Measurements from ENCODE around the gene TRMT61A. TPM values are rescaled to one million over a fixed set of nuclear protein-coding genes. Genes with fewer than 3 reads are reported as not detected.

Gene TRMT61A
- polyA plus RNA-seq (ENCODE audit: insufficient read length in 4 of 4), result 10 to 100 TPM in 1 of 4 donors, 1 to 10 TPM in 3; 6.6 to 10.3 (median 6.7) TPM

DNA sequence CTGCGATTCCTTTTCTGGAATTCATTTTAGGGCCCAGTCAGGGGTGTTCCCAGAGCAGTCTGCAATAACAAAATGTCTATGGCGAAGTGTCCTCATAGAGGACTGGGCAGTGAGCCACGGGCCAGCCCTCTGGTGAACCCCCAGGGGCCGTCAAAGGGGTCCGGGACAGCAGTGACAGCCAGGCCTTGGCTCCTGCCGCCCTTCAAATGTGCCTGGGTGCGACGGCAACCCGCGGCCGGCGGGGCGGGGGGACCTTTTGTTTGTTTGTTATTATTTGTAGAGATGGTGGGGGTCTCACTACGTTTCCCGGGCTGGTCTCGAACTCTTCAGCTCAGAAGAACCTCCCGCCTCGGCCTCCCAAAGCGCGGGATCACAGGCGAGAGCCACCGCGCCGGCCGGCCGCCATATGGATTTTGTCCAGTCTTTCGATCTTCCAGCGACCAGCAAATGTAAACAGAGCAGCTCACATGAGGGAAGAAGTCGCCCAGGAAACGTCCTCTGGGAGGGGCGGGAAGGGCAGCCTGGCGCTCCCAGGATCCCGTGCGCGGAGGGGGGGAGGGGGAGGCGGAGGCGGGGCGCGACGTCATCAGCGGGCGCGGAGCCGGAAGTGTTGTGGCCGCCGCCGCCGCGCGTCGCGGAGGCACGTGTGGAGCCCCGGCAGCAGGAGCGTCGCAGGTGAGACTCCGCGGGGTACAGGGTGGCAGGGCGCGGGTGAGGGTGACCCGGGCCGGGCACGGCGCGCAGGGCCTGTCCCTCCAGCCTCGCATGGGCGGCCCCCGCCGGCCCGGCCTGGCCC is at the start of gene TRMT61A:
TRMT61A (plus strand) TSS at position 610 of the 796 bp plus-strand sequence. CDS start 783 bp downstream, outside the sequence.
- DNase-seq (ENCODE audit: low read depth in 4 of 4, low spot score in 3 of 4), result peak in 3 of 4 donors; percentile 71 to 81 (median 80)

- DNase-seq (ENCODE audit: low read depth in 4 of 4, low spot score in 3 of 4), result no peak
These were observed 48.4 kb upstream of the TRMT61A start for GRCh38 chr14:103480595-103480994.

DNA sequence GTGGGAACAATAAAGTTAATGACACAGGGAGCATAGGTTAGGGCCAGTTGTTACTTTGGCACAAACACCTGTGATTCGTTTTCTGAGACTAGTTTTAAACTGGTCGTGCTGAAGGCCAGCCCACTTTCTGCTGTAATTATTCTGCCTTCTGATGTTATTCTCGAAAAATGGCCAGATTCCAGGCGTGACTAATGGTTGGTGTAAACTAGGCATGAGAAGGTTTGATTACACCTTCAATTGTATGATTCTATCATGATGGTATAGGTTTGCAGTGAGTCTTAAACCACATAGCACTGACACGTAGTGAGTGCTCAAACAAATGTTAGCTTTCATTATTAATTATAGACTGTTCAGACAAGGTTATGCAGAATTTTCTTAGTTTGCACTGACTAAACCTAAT is 45.4 kb upstream of the TRMT61A start:
- no peak for DNase-seq (ENCODE audit: low read depth in 4 of 4, low spot score in 3 of 4)

DNA sequence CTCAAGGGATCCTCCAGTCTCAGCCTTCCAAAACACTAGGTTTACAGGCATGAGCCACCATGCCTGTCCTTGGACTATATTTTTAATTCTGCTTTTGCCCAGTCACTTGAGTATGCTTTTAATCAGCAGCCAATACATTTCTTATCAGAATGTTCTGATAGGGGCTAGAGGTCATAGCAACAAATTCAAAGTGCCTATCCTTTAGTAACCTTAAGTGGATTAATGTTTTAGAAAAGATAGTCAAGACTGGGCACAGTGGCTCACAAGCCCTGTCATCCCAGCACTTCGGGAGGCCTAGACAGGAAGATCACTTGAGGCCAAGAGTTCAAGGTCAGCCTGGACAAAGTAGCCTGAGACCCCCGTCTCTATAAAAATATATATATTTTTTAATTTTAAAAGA is 43.5 kb upstream of the TRMT61A start:
- no peak for DNase-seq (ENCODE audit: low read depth in 4 of 4, low spot score in 3 of 4)

DNA sequence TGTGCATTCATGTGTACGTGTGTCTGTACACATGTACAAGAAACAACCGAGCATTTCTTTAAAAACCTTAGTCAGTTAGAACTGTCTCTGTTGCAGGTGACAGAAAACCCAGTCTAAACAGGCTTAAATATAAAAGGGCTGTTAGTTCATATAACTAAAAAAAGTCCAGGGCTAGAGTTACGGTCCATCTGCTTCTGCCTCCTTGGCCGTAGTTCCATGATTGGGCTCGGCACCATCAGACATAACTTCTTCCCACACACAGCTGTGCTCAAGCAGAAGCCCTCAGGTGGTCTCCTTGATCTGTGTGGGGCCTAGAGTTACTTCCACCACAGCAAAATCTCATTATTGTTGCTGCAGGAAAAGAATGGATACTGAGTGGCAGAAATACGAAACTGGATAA is 40.9 kb upstream of the TRMT61A start:
- no peak for DNase-seq (ENCODE audit: low read depth in 4 of 4, low spot score in 3 of 4)

DNA sequence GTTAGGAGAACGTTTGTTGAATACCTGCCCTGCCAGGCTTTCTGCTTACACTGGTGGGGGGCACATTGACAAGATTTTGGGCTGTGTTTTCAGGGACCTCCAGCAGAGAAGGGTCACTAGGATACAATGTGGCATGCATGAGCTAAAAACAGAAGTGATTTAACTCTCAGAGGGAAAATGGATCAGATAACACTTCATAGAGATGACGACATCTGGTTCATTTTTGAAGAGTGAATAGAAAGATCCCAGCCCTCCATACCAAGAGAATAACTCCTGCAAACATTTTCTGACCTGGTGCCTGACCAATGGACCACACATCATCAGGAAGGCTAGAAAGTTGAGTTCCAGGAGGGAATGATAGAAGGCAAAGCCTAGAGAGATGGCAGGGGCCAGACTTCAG is 40.0 kb upstream of the TRMT61A start:
- no peak for DNase-seq (ENCODE audit: low read depth in 4 of 4, low spot score in 3 of 4)

DNA sequence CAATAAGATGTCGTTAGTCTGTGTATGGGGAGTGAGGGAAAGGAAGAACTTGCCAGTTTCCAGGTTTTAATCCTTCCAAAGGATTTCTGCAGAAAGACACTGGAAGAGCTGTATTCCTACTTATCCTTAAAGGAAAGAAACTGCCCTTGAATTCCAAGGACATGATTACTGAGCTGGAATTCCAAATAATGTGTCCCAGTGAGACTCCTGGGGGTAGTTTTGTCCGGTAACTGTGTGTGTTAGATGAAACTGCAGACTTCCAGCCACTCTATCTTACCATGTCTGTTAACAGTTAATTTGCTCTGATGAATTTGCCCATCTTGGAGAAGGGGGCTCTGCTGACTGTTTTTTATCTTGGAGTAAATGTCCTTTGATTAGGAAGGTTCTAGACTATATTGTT is 39.4 kb upstream of the TRMT61A start:
- no peak for DNase-seq (ENCODE audit: low read depth in 4 of 4, low spot score in 3 of 4)

DNA sequence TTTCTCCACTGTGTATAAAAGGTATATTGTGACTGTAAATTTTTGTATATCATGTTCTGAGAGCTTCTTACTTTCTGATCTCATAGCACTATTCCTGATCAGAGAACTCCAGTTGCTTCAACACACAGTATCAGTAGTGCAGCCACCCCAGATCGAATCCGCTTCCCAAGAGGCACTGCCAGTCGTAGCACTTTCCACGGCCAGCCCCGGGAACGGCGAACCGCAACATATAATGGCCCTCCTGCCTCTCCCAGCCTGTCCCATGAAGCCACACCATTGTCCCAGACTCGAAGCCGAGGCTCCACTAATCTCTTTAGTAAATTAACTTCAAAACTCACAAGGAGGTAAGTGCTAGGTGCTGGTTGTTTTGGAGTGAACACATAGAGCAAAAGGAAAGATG is 37.3 kb upstream of the TRMT61A start:
- DNase-seq (ENCODE audit: low read depth in 4 of 4, low spot score in 3 of 4), result no peak

DNA sequence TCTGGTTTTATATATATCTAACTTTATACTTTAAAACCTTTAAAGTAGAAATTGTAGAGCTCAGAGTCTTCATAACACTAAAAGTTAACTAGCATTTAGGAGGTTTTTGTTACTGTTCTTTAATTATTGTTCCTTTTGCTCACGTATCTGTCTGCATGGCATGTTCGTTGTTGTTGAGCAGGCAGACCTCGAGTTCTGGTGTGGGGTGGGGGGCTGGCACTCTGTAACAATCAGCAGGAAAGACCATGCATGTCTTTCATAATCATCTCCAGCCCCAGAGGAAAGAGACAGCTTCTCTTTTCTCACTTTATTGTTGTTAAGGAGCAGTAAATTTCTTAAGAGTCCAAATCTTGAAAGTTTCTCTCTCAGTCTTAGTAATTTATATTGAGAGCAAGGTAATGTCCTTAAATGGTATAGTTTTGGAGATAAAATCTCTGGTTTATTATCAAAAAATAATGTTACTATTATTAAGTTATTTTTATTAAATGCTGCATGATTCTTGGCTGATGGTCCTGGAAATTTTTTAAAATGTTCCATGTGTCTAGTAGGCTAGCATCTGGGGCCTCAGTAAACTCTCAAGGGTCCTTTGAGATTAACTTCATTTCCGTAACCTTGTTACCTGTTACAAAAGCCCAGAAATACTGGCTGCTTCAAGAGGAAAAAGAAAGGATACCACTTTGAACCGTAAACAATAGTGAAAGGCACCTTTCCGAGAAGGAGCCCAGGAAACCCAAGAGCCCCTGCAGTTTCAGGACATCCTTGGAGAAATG is 36.7 kb upstream of the TRMT61A start:
- DNase-seq (ENCODE audit: low read depth in 4 of 4, low spot score in 3 of 4), result no peak

DNA sequence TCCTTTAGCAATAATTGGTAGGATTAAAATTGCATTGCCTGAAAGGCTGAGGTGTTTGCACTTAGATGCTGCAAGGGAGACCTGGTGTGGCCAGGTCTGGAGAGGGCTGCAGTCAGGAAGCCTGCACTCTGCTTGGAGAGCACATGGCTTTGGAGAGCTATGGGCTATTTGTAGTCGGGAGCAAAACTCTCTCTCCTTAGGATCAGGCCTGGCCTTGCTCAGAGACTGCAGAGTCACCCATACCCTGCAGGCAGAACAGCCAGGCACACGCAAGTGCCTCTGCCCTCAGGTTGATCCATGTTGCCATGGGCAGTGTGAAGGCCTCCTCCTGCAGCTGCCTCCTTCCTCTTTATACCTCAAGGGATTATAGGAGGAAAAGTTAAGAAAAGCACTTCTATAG is 33.1 kb upstream of the TRMT61A start:
- no peak for DNase-seq (ENCODE audit: low read depth in 4 of 4, low spot score in 3 of 4)

- DNase-seq (ENCODE audit: low read depth in 4 of 4, low spot score in 3 of 4), result no peak
These were observed 32.2 kb upstream of the TRMT61A start for GRCh38 chr14:103496776-103497175.

- DNase-seq (ENCODE audit: low read depth in 4 of 4, low spot score in 3 of 4), result no peak
These were observed 29.3 kb upstream of the TRMT61A start for GRCh38 chr14:103499709-103500108.

DNA sequence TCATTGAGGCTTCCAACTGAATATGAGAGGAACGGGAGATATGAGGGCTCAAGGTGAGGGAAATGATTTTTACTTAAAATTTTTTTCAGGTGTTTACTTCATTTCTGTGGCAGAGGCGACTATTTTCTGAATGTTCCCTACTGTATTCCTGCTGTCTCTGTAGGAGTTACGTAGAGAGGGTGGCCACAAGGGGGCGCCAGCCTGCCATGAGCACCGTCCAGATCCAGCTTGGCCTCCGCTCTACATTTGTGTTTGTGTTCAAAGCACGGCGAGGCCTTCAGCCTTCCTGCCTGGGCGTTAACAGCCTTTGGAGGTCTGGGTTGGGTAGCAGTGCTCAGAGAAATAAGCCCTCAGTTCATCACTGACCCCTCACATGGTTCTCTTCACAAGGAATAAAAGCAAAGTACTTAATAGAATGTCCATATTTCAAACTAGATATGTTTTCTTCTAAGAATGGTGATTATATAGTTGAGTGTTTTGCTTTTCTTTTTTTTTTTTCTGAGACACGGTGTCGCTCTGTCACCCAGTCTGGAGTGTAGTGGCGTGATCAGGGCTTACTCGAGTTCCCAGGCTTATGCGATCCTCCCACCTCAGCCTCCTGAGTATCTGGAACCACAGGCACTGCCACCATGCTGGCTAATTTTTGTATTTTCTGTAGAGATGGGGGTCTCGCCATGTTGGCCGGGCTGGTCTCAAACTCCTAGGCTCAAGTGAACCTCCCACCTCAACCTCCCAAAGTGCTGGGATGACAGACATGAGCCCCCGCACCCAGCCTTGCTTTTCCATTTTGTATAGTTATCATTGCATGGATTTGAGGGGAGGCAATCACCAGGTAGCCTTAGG is 28.6 kb upstream of the TRMT61A start:
- peak in 1 of 4 donors; percentile 66 for DNase-seq (ENCODE audit: low read depth in 4 of 4, low spot score in 3 of 4)

DNA sequence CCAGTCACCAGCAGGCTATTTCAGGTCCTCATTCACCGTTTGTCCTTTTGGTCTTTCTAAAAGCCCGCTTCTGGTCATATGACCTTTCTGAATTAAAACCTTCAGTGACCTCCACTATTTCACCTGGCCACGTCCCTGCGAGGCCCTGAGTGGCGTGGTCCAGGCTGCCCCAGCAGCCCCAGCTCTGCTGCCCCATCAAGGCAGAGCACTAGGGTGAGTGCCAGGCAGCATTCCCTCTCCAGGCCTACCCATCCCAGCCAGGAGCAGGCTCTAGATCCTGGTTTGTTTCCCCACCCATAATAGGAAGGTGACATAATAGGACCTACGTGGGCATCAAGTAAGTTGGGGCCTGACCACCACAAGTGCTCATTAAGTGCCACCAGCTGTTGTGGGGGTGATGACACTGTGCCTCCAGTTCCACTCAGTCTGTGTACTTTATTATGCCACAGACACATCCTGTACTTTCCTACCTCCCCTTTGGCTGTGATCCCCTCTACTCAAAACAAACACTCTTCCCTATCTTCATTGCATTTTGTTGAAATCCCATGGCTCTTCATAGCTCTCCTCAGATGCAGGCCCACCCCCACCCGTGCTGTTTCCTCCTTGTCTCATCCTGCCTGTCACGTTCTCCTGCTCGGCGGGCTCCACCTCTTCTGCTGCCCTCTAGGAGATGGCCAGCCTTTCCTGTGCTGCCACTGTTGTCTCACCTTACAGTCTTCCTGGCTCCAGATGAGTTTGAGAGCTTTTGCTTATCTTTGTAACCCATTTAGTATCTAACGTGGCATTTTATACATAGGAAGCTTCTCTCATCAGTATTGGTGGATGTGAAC is 27.7 kb upstream of the TRMT61A start:
- DNase-seq (ENCODE audit: low read depth in 4 of 4, low spot score in 3 of 4), result no peak

DNA sequence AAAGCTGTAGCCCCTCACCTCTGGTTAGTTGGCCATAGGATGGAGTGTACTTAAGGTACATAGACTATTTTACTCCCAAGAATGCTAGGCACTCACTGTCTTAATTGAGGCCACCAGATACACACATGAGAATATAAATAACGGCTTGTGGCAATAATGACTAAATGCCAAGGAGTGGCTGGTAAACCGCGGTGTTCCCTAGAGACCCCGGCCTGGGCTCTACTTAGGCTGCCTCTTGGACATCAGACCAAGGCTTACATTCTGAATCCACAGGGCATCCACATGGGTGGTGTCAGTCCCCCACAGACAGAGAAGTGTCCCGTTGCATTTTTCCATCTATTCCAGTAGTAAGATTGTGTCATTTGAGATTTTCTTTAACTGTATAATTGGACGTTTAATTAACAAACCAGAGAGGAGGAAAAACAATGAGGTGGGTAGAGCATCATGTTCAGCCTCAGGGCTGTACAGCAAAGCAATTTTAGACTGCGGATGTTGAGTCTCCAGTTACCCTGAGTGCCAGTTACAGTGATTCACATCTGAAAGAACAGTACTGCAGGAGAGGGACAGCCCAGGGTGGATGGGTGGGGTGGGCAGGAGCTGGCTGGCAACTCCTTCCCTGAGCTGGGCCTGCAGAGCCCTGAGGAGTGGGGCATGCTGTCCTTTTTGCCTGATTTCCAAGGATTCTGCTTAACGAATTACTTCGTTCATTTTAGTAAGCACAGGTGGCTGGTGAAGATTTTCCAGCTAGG is 26.9 kb upstream of the TRMT61A start:
- no peak for DNase-seq (ENCODE audit: low read depth in 4 of 4, low spot score in 3 of 4)

- DNase-seq (ENCODE audit: low read depth in 4 of 4, low spot score in 3 of 4), result no peak
These were observed 26.1 kb upstream of the TRMT61A start for GRCh38 chr14:103502877-103503276.

DNA sequence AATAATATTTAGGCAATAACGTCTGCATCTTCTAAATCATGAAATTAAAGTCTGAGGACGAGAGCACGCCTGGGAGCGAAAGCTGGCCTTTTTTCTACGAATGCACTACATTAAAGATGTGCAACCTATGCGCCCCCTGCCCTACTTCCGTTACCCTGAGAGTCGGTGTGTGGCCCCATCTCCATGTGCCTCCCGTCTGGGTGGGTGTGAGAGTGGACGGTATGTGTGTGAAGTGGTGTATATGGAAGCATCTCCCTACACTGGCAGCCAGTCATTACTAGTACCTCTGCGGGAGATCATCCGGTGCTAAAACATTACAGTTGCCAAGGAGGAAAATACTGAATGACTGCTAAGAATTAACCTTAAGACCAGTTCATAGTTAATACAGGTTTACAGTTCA is 25.7 kb upstream of the TRMT61A start:
- no peak for DNase-seq (ENCODE audit: low read depth in 4 of 4, low spot score in 3 of 4)

GRCh38 chr14:103504991-103505565 is 23.9 kb upstream of the TRMT61A start:
- DNase-seq (ENCODE audit: low read depth in 4 of 4, low spot score in 3 of 4), result no peak

DNA sequence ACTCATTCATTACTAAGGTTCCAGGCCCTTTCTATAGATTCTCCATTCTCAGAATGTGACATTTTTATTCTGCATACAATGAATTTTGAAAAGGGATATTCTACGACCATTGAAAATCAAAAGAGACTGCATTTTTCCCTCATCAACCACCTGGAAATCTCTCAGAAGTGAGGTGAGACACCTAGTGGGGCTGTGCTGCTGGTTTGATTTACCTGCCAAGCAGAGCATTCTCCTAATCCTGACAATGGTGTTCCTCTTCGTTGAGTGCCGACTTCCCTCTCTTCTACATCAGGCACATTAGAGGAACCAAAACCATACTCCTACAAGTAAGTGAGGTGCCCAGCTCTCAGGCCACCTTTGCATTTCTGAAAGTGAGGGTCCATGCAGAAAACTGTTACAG is 21.2 kb upstream of the TRMT61A start:
- no peak for DNase-seq (ENCODE audit: low read depth in 4 of 4, low spot score in 3 of 4)

All from right renal pelvis (tissue), 4 donors.